ENCODE data around the gene ATP10D.

ATP10D gene

GRCh38 chr4:47577779-47578553 lies 92.9 kb downstream of the ATP10D start:
- no peak for DNase-seq

GRCh38 chr4:47579235-47579634 lies 94.2 kb downstream of the ATP10D start:
- peak in 1 of 51 donors; percentile 6 for DNase-seq

GRCh38 chr4:47590325-47590724 lies 105.2 kb downstream of the ATP10D start:
- DNase-seq = no peak

GRCh38 chr4:47597696-47598095 lies 112.6 kb downstream of the ATP10D start:
- no peak for DNase-seq

- DNase-seq = no peak
These were observed 113.2 kb downstream of the ATP10D start for GRCh38 chr4:47598320-47598719.

- DNase-seq = no peak
These were observed 113.8 kb downstream of the ATP10D start for GRCh38 chr4:47598896-47599295.

GRCh38 chr4:47606482-47606881 lies 121.4 kb downstream of the ATP10D start:
- no peak for DNase-seq

GRCh38 chr4:47612116-47613023 lies 127.3 kb downstream of the ATP10D start:
- DNase-seq = no peak

- DNase-seq = peak in 1 of 51 donors; percentile 1
These were observed 130.3 kb downstream of the ATP10D start for GRCh38 chr4:47615385-47615784.

- no peak for DNase-seq
These were observed 132.5 kb downstream of the ATP10D start for GRCh38 chr4:47617607-47618006.

- no peak for DNase-seq
These were observed 134.6 kb downstream of the ATP10D start for GRCh38 chr4:47619691-47620090.

- DNase-seq = no peak
These were observed 136.1 kb downstream of the ATP10D start for GRCh38 chr4:47621181-47621580.

GRCh38 chr4:47624031-47624441 lies 139.0 kb downstream of the ATP10D start:
- no peak for DNase-seq

GRCh38 chr4:47631161-47631560 lies 146.1 kb downstream of the ATP10D start:
- no peak for DNase-seq

- DNase-seq = no peak
These were observed 154.5 kb downstream of the ATP10D start for GRCh38 chr4:47639531-47639930.

GRCh38 chr4:47640911-47641310 lies 155.8 kb downstream of the ATP10D start:
- no peak for DNase-seq

- no peak for DNase-seq
These were observed 156.7 kb downstream of the ATP10D start for GRCh38 chr4:47641755-47642154.

- no peak for DNase-seq
These were observed 157.2 kb downstream of the ATP10D start for GRCh38 chr4:47642191-47642830.
